ENCODE data around the gene PAQR7.
A peak's percentile ranks its signal among the peaks of the same experiment; 100 is the strongest.
"Not testable (repeated sequence)": the region's sequence is repeated elsewhere in the genome, so short reads cannot be mapped to it uniquely, and the experiment has no call there.

Gene PAQR7

GRCh38 chr1:25844536-25845337 lies 30.8 kb downstream of the PAQR7 start:
- no peak for DNase-seq

GRCh38 chr1:25843483-25843882 lies 32.0 kb downstream of the PAQR7 start:
- DNase-seq, result no peak

GRCh38 chr1:25839808-25840207 lies 35.7 kb downstream of the PAQR7 start:
- DNase-seq, result not testable (repeated sequence)

- DNase-seq, result no peak
These were observed 38.1 kb downstream of the PAQR7 start for GRCh38 chr1:25837262-25837875.

GRCh38 chr1:25836695-25837094 lies 38.8 kb downstream of the PAQR7 start:
- DNase-seq, result no peak

- no peak for DNase-seq
These were observed 40.6 kb downstream of the PAQR7 start for GRCh38 chr1:25834894-25835293.

GRCh38 chr1:25833158-25833557 lies 42.4 kb downstream of the PAQR7 start:
- DNase-seq, result no peak

GRCh38 chr1:25832336-25833037 lies 43.0 kb downstream of the PAQR7 start:
- no peak for DNase-seq

GRCh38 chr1:25831569-25832196 lies 43.8 kb downstream of the PAQR7 start:
- no peak for DNase-seq

GRCh38 chr1:25829046-25829445 lies 46.5 kb downstream of the PAQR7 start:
- DNase-seq, result no peak

GRCh38 chr1:25828491-25828890 lies 47.0 kb downstream of the PAQR7 start:
- DNase-seq, result no peak

- DNase-seq, result no peak
These were observed 48.9 kb downstream of the PAQR7 start for GRCh38 chr1:25826571-25826970.

GRCh38 chr1:25825605-25826004 lies 49.9 kb downstream of the PAQR7 start:
- DNase-seq, result no peak

- DNase-seq, result no peak
These were observed 53.8 kb downstream of the PAQR7 start for GRCh38 chr1:25821630-25822091.

GRCh38 chr1:25821112-25821476 lies 54.4 kb downstream of the PAQR7 start:
- DNase-seq, result no peak

- peak; percentile 60 to 64 for DNase-seq
These were observed 55.0 kb downstream of the PAQR7 start for GRCh38 chr1:25820247-25821111.

GRCh38 chr1:25819491-25820246 lies 55.8 kb downstream of the PAQR7 start, which contains the start of gene MTFR1L:
TSS of gene MTFR1L (plus strand) at chr1:25819954. CDS start at chr1:25823105, 3,151 bp downstream.
- peak; percentile 93 for DNase-seq

GRCh38 chr1:25818569-25818968 lies 56.9 kb downstream of the PAQR7 start:
- DNase-seq, result no peak

GRCh38 chr1:25817840-25818501 lies 57.5 kb downstream of the PAQR7 start:
- no peak for DNase-seq

GRCh38 chr1:25816112-25816718 lies 59.3 kb downstream of the PAQR7 start:
- no peak for DNase-seq

Measured in activated CD4-positive, alpha-beta T cell treated with anti-CD3 and anti-CD28 coated beads, Interleukin-2, amount 50 U/mL, for 4 hours (primary cell).